Astrocyte of the hippocampus (primary cell): ENCODE results near the gene TLE4.
"Not testable (repeated sequence)": the region's sequence is repeated elsewhere in the genome, so short reads cannot be mapped to it uniquely, and the experiment has no call there.

Experiments
- DNase-seq: peaks from one replicate; pipeline ENCODE4 v3.0.0; 2011; ENCODE audit warnings: low read depth, low spot score

Gene TLE4

DNA sequence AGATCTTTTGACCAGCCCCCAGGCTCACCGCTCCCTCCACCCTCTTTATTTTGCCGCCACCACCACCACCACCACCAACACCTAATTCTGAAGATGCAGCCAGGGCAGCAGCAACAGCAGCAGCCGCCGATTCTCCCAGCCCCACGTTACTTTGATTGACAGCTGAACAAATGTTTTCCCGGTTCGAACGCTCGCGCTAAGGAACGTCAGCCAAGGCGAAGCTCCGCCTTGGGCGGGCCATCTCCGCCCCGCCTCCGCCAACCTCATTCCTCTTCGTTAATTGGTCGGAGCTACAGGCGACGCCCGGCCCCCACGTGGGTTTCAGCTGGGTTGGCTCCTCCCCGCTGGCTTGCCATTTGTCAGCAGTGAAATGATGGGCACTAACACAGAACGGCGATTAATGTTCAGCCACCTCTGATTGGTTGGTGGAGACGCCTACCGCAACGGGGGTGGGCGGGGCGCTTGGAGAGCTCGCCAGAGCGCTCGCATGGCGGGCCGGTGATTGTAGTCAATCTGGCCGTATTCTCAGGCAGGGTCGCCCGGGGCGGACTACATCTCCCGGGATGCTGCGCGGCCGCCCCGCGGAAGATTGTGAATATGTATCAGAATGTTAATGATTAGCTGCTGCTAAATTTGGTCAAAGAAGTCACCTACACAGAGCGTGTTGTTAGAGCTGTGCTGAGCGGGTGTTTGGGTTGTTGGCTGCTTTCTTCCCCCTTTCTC lies at the start of gene TLE4:
TSS of gene TLE4 (plus strand) at position 657 of the 723 bp plus-strand sequence. CDS start 826 bp downstream, outside the sequence.
- DNase-seq = peak; percentile 100

DNA sequence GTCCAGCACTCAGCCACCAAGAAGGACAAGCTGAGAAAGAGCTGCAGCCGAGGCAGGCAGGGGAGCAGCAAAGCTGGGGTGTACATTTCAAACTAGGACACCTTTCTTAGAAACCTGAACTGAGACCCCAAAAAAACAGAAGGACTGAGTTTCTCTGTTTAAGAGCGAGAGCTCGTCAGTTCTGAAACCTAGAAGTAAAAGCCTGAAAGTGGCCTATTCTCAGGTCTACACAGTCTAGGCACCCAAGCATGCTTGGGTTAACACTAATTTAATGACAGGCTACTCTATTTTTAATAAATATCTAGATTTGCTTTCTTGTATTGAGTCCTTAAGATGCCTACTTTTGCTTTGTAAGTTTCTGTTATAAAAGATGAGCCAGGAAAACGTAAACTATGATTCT lies 49.0 kb upstream of the TLE4 start:
- DNase-seq = no peak

DNA sequence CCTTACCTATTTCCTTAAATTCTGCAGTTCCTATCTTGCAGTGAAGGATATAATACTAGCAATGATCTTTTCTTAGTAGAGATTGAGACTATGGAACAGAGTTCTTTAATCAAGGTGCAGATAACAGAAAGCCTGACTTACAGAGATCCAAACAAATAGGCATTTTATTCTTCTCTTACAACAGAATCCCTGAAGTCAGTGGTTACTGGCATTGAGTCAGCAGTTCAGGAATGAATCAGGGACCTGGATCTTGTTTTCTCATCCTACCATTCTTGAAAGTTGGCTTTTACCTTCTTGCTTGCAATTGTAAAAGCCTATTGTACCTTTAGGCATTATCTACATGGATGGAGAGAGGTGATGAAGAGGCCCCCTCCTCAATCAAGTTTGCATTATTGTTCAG lies 47.5 kb upstream of the TLE4 start:
- DNase-seq = peak; percentile 64

DNA sequence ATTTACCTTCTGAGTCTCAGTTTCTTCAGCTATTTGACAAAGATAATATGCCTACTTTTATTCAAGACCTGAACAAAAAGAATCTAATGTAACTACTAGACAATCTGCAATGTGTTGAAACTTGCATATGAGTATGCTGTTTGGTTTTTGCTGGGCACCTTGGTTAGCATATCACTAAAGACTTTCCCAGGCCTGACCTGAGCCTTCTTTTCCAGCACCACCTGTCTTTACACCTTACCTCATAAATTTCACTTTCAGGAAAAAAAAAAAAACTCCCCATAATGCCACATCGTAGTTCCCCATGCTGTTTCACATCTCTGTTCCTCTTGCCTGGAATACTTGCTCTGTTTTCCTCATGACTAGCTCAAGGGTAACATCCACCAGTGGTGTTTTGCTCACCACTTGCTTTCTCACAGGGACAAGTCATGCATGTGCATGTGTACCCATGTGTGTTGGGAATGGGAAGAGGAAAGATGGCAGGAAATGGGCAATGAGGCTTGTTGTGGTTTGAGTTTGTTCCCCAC lies 45.6 kb upstream of the TLE4 start:
- no peak for DNase-seq

DNA sequence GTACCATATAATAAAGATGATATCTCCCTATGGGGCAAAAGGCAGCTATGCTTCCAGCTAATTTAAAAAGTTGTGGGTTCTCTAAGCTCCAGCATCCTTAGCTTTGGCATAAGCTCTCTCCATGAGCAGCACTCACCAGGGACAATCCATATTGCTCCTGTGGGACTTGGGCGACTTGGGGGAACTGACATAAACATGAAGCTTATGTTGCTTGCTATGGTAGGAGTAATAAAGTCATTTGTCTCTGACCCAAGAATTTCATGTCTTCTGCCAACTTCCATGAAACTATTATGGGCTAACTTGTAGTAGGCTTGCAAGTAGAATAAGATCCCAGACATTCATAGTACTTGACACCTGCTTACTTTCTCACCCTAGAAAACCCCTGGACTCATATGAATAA lies 36.2 kb upstream of the TLE4 start:
- DNase-seq = no peak

DNA sequence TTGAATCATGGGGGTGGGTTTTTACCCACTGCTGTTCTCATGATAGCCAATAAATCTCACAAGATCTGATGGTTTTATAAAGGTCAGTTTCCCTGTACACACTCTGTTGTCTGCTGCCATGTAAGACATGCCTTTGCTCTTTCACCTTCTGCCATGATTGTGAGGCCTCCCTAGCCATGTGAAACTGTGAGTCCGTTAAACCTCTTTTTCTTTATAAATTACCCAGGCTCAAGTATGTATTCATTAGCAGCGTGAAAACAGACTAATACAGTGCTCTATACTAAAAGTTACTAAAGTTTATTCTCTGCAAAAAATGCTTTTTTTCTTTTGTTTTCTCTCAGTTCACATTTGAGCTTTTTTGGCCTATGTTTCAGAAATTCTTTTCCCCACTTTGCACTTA lies 33.9 kb upstream of the TLE4 start:
- no peak for DNase-seq

DNA sequence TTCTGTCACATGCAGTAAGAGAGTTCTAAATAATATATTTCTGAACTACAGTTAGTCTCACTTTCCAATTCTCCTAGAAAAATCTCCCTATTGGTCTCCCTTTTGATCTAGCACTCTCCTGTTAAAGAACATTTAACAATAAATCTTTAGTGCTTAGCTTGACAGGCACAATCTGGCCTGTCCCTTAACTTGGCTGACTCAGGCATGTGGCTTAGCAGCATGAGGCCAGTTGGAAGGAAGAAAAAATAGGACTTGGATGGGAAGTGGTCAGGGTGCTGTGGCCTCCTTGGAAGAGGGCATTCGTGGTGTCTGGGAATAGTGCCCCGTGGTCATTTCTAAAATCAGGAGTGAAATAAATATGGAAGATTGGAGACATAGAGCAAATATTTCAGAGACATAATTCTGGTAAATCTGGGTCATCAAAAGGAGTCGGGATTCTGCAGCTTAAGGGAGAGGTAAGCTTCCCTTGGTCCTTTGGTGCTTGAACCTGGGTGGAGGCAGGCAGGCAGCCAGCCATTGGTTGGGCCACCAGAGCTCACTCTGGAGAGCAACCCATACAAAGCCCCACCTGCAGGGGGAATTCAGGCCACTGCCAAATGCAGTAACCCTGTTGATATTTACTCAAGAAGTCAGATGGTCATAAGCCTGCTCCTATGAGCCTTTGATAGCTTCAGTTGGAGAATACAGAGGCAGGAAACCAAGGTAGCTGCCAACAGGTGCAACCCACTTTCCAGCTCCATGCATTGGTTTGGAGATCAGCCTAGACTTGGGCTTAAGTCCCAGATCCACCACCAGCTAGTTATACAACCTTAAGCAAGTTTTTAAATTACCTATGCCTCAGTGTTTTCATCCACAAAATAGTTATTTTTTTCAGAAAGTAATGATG lies 28.8 kb upstream of the TLE4 start:
- DNase-seq = peak; percentile 10

DNA sequence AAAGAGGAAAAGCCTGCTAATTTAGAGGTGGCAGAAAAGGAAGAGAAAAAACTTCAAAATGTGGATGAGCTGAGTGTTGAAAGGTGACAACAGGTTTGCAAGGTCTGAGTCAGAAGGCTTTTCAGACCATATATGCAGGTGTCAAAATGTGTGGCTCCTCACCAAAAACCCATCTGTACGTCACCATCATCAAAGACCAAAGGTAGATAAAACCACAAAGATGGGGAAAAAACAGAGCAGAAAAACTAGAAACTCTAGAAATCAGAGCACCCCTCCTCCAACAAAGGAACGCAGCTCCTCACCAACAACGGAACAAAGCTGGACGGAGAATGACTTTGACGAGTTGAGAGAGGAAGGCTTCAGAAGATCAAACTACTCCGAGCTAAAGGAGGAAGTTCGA lies 27.4 kb upstream of the TLE4 start:
- DNase-seq = not testable (repeated sequence)

DNA sequence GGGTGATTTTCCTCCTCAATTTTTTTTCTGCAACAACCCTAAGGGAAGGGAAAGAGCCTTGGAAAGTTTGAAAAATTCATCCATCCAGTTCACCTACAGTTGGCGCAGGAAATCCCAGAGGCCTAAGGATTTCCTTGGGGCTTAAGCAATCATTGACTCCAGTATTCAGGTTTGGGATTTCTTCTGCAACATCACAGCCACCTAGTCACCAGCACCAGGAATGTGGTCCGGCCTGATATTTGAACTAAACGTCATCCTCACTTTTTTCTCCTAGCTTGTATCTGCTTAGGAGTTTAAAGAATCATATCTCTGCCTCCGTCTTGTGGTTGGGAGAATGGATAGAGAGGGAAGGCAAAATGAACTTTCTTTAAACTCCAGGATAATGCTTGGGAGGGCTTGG lies 20.2 kb upstream of the TLE4 start:
- no peak for DNase-seq

DNA sequence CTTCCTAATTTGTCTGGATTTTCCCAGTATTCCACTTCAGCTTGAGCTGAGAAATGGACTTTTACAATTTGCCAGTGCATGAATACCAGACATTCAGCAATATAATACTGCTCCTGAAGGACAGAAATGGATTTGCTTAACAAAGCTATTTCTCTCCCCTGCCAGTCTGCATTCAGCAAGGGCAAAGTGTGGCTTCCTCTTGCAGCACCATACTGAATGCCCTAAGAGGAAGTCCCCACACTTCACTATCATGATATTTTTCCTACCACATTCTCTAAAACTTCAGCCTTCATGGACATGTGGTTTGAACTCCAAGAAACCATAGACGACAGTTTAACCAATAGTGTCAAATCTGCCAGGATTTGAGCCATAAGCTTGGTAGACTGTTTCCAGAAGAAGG lies 19.8 kb upstream of the TLE4 start:
- no peak for DNase-seq

DNA sequence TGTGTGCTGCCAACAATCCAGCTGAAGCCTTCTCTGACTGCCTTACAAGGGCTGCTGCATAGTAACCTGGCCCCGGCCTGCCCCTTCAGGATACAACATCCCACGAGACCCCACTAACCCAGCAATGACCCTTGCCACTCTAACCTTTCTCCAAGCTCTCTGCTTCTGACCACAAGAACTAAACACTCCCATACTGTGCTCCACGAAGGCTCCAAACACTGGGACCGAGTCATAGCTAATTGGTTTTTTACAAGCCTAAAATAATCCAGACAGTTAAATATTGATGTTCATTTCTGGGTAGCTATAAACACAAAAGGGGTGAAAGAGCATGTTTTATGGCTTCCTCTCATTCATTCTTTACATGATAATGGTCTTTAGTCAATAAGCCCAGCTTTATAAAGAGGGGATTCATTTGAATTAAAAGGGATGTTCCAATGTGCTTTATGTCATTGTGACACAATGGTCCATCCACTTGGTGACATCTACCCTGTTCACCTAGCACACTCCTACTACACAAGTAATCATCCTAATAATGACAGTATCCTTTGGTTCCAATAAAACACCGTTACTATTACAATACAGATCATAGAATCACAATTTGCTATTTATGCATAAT lies 16.2 kb upstream of the TLE4 start:
- no peak for DNase-seq

DNA sequence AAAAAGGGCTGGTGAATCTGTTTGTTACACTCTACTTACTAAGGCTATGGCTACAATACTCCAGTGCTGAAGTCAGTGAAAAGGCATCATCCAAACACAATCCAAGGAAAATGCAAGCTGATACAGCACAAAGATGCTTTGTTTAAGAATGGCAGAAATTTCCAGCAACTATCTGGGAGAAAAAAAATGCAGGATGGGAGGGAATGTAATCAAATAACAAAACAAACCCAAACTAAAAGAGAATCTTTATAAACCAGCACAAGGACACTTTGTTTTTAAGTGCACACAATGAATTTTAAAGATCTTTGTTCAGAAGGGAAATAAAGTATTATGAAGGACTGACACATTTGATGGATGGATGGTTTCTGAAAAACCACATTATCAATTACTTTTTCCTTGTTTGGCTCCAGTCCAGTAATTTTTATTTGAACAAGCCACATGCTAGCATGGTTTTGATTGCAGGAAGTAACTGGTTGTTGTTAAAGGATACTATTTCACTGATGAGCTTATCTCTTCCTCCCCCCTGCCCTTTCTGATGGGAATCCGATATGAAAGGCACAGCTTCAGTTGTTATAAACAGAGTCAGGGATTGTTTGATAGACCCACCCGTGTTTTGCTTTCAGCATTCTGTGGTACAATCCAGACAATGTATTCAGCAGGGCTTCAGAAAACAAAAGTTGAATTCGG lies 12.1 kb upstream of the TLE4 start:
- DNase-seq = no peak

DNA sequence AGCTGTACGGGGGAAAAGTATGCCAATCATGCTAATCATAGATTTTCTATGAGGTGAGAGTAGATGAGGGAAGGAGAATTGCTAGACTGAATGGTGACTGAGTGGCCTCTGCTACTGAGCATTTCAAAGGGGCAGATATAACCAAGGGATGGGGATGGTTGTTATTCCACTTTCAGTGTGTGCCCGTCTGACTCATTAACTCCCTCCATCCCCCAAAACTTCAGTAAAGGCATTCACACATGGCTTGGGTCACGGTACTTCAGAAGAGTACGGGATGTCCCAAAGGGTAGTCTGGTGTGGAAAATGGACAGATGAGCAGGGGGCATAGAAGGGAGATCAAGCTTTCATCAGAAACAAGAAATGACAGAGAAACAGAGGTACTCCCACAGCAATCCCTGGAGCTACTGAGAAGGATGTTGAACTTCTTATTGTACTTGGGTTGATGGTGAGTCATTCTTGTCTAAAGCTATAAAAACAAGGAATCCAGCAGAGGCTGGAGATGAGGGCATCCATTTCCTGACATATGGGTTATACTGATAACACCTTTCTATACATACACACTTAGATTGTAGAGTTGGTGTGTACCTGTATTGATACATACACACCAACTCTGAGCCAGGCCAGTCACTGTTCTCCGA lies 8.9 kb upstream of the TLE4 start:
- no peak for DNase-seq

DNA sequence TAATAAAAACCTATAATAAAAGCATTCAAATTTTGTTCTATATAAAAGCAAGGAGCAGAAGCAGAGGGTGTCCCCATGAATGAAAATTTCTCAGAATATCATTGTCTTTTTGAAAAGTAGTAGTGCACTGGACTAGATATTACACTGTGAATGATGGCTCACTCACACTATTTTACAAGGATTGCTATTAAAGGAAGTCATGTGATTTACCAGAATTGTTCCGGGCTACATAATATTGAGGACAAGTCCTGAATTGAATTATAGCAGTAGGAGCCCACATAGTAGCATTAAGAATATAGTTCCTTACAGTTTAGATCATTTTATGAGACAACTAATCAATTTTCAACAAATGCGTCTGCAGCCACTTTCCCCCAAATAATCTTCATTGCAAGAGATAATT lies 7.7 kb upstream of the TLE4 start:
- no peak for DNase-seq

DNA sequence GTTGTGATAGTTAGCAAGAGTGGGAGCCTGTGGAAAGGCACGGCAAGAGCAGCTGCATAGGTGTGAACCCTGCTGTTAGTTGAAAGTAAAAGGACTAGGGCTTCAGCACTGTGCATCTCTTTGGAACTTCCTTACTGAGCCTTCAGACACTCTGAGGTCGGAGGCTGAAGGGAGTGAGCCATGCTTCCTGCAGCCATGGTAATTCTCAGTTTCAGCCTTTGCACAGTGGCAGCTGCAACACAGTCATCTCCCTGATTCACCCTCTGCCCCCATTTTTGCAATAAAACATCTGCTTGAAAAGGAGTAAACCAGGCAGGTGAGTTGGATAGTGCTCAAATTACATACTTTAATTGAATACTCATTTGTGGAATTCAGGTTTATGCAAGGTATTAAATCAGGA lies 6.5 kb upstream of the TLE4 start:
- no peak for DNase-seq

DNA sequence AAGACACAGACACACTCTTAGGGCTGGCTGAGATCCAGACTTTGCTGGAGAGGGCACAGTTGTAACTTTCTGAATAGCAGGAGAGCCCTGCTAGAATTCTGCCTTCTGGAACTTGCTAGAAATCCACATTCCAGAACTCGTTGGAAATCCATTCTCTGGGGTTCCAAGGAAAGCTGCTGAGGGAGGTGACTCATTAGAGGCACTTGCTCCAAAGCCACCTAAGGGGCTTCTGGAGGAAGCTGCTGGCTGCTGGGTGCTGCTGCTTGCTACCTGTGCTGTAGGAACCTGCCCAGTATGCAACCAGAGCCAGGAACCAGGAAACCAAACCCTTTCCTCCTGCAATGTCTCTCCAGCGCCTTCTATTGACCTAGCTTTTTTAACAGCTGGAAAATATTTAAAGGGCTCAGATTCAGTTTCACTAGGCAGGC lies 4.1 kb upstream of the TLE4 start:
- no peak for DNase-seq

DNA sequence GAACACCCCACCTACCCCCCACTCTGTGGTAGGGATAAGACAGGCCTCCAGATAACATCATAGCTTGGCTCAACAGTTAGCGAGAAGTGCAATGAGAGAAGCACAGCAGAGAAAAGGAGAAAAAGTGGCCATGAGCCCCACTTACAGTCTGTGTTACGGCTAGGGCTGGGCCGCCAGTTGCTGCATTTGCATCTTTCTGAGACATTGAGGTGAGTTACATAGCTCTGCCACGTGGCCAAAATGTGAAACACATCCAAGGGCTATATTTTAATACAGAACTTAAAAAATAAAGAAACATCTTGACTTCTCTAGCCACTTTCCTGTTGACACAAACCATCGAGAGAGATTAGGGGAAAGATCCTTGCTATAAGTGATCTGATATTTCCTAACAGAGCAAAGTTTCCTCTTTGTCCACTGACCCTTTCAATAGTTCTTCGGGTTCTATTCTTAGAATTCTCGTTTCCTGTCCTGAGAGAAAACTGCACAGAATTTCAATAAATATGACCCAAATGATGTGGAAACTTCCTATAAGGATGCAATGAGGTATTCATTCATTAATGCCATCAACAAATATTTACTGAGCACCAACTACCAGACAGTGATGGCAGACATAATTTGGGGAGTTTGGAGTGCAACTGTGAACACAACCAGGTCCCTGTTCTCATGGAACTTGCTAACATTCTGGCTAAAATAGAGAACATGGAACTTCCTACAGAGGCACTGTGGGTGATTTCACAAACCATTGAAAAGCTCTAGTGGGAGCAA lies 3.2 kb upstream of the TLE4 start:
- DNase-seq = no peak

DNA sequence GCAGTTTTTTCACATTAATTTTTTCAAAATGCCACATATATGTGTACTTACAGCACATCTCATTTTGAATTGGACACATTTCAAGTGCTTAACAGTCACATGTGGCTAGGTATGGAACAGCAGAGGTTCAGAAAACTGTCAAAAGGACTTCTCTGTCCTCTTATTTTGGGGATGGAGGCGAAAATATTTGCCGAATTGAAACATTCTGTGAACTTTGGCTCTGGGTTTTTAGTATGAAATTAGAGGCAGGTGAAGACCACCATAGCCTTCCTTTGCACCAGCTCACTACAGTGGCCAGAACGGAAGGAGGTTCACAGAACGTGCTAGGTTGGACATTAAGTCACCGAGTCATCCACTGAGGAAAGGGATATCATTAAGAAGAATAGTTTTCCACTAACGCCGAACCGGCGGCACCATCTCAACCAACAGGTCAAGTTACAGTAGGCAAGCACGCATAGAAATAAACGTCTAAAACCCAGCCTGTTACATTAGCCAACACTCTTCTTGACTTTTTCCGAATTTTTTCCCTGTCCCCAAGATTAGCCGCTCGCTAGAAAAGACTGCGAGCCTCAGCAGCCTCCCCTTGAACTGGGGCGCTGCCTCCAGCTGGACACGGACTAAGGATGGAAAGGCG lies 1.8 kb upstream of the TLE4 start:
- no peak for DNase-seq

DNA sequence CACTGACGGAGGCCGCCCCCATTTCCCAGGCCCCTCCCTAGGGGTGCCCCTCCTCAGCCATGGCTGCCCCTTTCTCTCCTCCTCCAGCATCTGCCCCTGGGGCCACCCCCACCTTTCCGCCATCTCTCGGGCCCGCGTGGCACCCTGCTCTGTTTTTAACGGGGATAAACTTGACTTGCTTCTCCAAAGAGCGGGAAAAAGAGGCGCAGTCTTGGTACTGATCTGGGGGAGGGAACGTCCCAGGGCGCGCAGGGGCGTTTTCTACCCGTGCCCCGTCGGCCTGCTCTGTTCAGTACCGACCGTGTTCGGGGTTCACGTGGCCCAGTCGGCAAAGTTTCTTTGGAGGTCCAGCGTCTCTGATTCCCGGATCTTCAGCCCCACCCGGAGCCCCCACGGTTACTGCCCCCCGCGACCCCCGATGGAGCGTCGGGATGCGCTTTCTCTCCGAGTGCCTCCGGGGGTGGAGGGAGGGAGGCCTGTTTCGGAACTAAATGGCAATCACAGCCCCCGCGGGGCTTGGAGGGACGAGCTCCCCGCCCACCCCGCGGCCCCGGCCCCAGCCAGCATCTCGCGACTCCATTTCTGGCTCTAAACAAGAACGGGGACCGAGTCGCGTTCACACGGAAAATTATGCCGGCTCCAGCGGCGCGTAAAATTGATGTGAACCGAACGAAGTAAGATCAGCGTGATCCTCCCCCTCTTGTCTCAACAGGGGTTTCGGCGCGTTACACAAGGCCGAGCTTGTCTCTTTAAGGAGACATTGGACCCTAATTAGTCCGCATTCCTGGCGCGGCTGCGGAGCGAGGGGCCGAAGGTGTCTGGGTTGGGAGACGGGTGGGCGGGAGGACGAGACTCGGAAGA lies 1.1 kb upstream of the TLE4 start:
- DNase-seq = peak; percentile 86
